22Rv1 (cell line): ENCODE measurements around the gene TIMELESS.
A peak's percentile ranks its signal among the peaks of the same experiment; 100 is the strongest.

ENCODE experiments used
- H3K27ac ChIP-seq: fragments of 450-650 bp; 2 replicates; pipeline ENCODE4 v1.5.1; 2017
- CTCF ChIP-seq: fragments of 450-650 bp; IDR thresholded peaks from 2 replicates; pipeline ENCODE4 v1.5.1; 2017; ENCODE audit warnings: mild to moderate bottlenecking
- ZFX ChIP-seq: fragments of 450-650 bp; IDR thresholded peaks from 2 replicates; pipeline ENCODE4 v1.6.1; 2017; ENCODE audit warnings: antibody characterized with exemption, borderline replicate concordance

The TIMELESS gene

GRCh38 chr12:56474389-56474788 is 25.2 kb upstream of the TIMELESS start:
- H3K27ac ChIP-seq, result no peak overlapping the region
- TF ChIP-seq CTCF (no peak), ZFX (no peak)

GRCh38 chr12:56469007-56469930 is 20.0 kb upstream of the TIMELESS start:
- no peak for TF ChIP-seq CTCF
- no peak for TF ChIP-seq ZFX
- peak overlapping the region; percentile 91 for H3K27ac ChIP-seq

GRCh38 chr12:56468216-56469006 is 19.2 kb upstream of the TIMELESS start, which contains the start of gene SPRYD4:
TSS of gene SPRYD4 (plus strand) at chr12:56468578. CDS start at chr12:56468592, 14 bp downstream.
- peak within 1 kb of the TSS; percentile 91 for H3K27ac ChIP-seq
- TF ChIP-seq CTCF (peak; percentile 66), ZFX (no peak)

- TF ChIP-seq CTCF, result no peak
- TF ChIP-seq ZFX, result no peak
- no peak overlapping the region for H3K27ac ChIP-seq
Measured at GRCh38 chr12:56462565-56462964, 13.3 kb upstream of the TIMELESS start.

- no peak overlapping the region for H3K27ac ChIP-seq
- TF ChIP-seq ZFX (no peak), CTCF (no peak)
Measured at GRCh38 chr12:56461235-56462159, 12.3 kb upstream of the TIMELESS start.

- TF ChIP-seq ZFX, result no peak
- no peak for TF ChIP-seq CTCF
- no peak overlapping the region for H3K27ac ChIP-seq
Measured at GRCh38 chr12:56457817-56458216, 8.6 kb upstream of the TIMELESS start.
